Fibroblast of skin of left quadriceps (primary cell): ENCODE results near the gene CARD6.
"Not testable (repeated sequence)": the region's sequence is repeated elsewhere in the genome, so short reads cannot be mapped to it uniquely, and the experiment has no call there.

Source experiments
- DNase-seq, 2 experiments: peaks; one replicate each; pipeline ENCODE4 v3.0.0-alpha.2; 2013; ENCODE audit warnings: low read depth in 2 of 2

CARD6 gene

GRCh38 chr5:40872253-40872652 lies 31.1 kb downstream of the CARD6 start:
- not testable (repeated sequence) for DNase-seq

GRCh38 chr5:40873286-40873880 lies 32.2 kb downstream of the CARD6 start:
- no peak for DNase-seq

GRCh38 chr5:40875958-40876357 lies 34.8 kb downstream of the CARD6 start:
- no peak for DNase-seq

- DNase-seq = no peak
Measured at GRCh38 chr5:40877371-40877988, 36.3 kb downstream of the CARD6 start.

GRCh38 chr5:40879163-40879942 lies 38.2 kb downstream of the CARD6 start:
- DNase-seq = peak; percentile 9 to 14

GRCh38 chr5:40882291-40882690 lies 41.1 kb downstream of the CARD6 start:
- no peak for DNase-seq

GRCh38 chr5:40883051-40883450 lies 41.9 kb downstream of the CARD6 start:
- not testable (repeated sequence) for DNase-seq

- not testable (repeated sequence) for DNase-seq
Measured at GRCh38 chr5:40895440-40896425, 54.6 kb downstream of the CARD6 start.

GRCh38 chr5:40904205-40904993 lies 63.2 kb downstream of the CARD6 start:
- peak; percentile 18 to 24 for DNase-seq

GRCh38 chr5:40904994-40905306 lies 63.8 kb downstream of the CARD6 start:
- DNase-seq = no peak

- DNase-seq = no peak
Measured at GRCh38 chr5:40906351-40906751, 65.2 kb downstream of the CARD6 start.

- no peak for DNase-seq
Measured at GRCh38 chr5:40909264-40909663, 68.1 kb downstream of the CARD6 start, which contains the start of gene C7. Gene C7, plus strand, starts transcription at chr5:40909497. Its CDS starts 114 bp downstream, at chr5:40909611.

GRCh38 chr5:40909723-40910122 lies 68.6 kb downstream of the CARD6 start:
- no peak for DNase-seq
